ENCODE results near the gene RBM39.
A peak's percentile ranks its signal among the peaks of the same experiment; 100 is the strongest.
"Not testable (repeated sequence)": the region's sequence is repeated elsewhere in the genome, so short reads cannot be mapped to it uniquely, and the experiment has no call there.

The RBM39 gene

GRCh38 chr20:35741892-35742740 lies at the start of gene RBM39:
TSS of gene RBM39 (minus strand) at chr20:35742260. CDS start at chr20:35740874, 1,386 bp downstream.
- DNase-seq = peak; percentile 99

GRCh38 chr20:35791821-35792220 lies 49.8 kb upstream of the RBM39 start:
- no peak for DNase-seq

GRCh38 chr20:35791097-35791496 lies 49.0 kb upstream of the RBM39 start:
- DNase-seq = no peak

- no peak for DNase-seq
Measured at GRCh38 chr20:35788796-35789195, 46.7 kb upstream of the RBM39 start.

GRCh38 chr20:35785541-35785940 lies 43.5 kb upstream of the RBM39 start:
- DNase-seq = not testable (repeated sequence)

GRCh38 chr20:35783811-35784210 lies 41.8 kb upstream of the RBM39 start:
- DNase-seq = not testable (repeated sequence)

GRCh38 chr20:35776513-35777101 lies 34.5 kb upstream of the RBM39 start:
- no peak for DNase-seq

GRCh38 chr20:35774391-35774790 lies 32.3 kb upstream of the RBM39 start:
- DNase-seq = no peak

- DNase-seq = peak; percentile 37
Measured at GRCh38 chr20:35773154-35773751, 31.2 kb upstream of the RBM39 start.

- DNase-seq = no peak
Measured at GRCh38 chr20:35772563-35773058, 30.6 kb upstream of the RBM39 start.

- DNase-seq = peak; percentile 100
Measured at GRCh38 chr20:35771689-35772562, 29.9 kb upstream of the RBM39 start, which contains the start of gene PHF20. TSS of gene PHF20 (plus strand) at chr20:35772015. CDS start at chr20:35801523, 29,508 bp downstream.

- DNase-seq = no peak
Measured at GRCh38 chr20:35771367-35771688, 29.3 kb upstream of the RBM39 start.

GRCh38 chr20:35768731-35769664 lies 26.9 kb upstream of the RBM39 start:
- DNase-seq = peak; percentile 57

- DNase-seq = peak; percentile 60
Measured at GRCh38 chr20:35767683-35768481, 25.8 kb upstream of the RBM39 start.

- DNase-seq = no peak
Measured at GRCh38 chr20:35766843-35767242, 24.8 kb upstream of the RBM39 start.

- DNase-seq = not testable (repeated sequence)
Measured at GRCh38 chr20:35764936-35765335, 22.9 kb upstream of the RBM39 start.

- no peak for DNase-seq
Measured at GRCh38 chr20:35762461-35762860, 20.4 kb upstream of the RBM39 start.

GRCh38 chr20:35761548-35761947 lies 19.5 kb upstream of the RBM39 start:
- DNase-seq = not testable (repeated sequence)

GRCh38 chr20:35757098-35757705 lies 15.1 kb upstream of the RBM39 start:
- DNase-seq = no peak

- no peak for DNase-seq
Measured at GRCh38 chr20:35756404-35756803, 14.3 kb upstream of the RBM39 start.

Data from stimulated activated CD4-positive, alpha-beta T cell treated with anti-CD3 and anti-CD28 coated beads, Interleukin-4, amount 100 ng/mL, for 24 hours (primary cell).